IMR-90 (cell line): ENCODE data around the gene ADAMTS17.

Source experiments
- CEBPB ChIP-seq: IDR thresholded peaks from 2 replicates; pipeline ENCODE4 v1.6.1; 2012; ENCODE audit warnings: low read depth, low read length, improper control_type of control experiment
- CHD1 ChIP-seq: IDR thresholded peaks from 2 replicates; pipeline ENCODE4 v1.6.1; 2012; ENCODE audit warnings: low read depth, low read length, improper control_type of control experiment
- MAFK ChIP-seq: IDR thresholded peaks from 2 replicates; pipeline ENCODE4 v1.6.1; 2012; ENCODE audit warnings: low read depth, low read length, improper control_type of control experiment
- MAZ ChIP-seq: IDR thresholded peaks from 2 replicates; pipeline ENCODE4 v1.6.1; 2012; ENCODE audit warnings: low read depth, mild to moderate bottlenecking, low read length, improper control_type of control experiment, moderate library complexity, borderline replicate concordance
- MXI1 ChIP-seq: IDR thresholded peaks from 2 replicates; pipeline ENCODE4 v1.6.1; 2012; ENCODE audit warnings: low read depth, mild to moderate bottlenecking, low read length, moderate library complexity, borderline replicate concordance
- POLR2A ChIP-seq: IDR thresholded peaks from 2 replicates; pipeline ENCODE4 v1.6.1; 2012; ENCODE audit warnings: mild to moderate bottlenecking, low read depth, low read length
- RAD21 ChIP-seq: IDR thresholded peaks from 2 replicates; pipeline ENCODE4 v1.6.1; 2012; ENCODE audit warnings: low read length, improper control_type of control experiment
- RCOR1 ChIP-seq: IDR thresholded peaks from 2 replicates; pipeline ENCODE4 v1.6.1; 2012; ENCODE audit warnings: mild to moderate bottlenecking, low read length, improper control_type of control experiment; ENCODE audit not compliant: insufficient replicate concordance
- RFX5 ChIP-seq: IDR thresholded peaks from 2 replicates; pipeline ENCODE4 v1.8.0; 2012; ENCODE audit warnings: low read depth, mild to moderate bottlenecking, low read length, moderate library complexity
- SMC3 ChIP-seq: fragments of 150-350 bp; IDR thresholded peaks from 2 replicates; pipeline ENCODE4 v1.6.1; 2016; ENCODE audit warnings: low read depth, mild to moderate bottlenecking, antibody characterized with exemption, low read length, moderate library complexity
- TF ChIP-seq, protein P1 (sequence below): conservative IDR thresholded peaks from 2 replicates; pipeline ENCODE4 v1.5.1; 2012; ENCODE audit warnings: mild to moderate bottlenecking, low read depth, low read length, improper control_type of control experiment
- TF ChIP-seq, protein P2 (sequence below): fragments of 150-350 bp; IDR thresholded peaks from 2 replicates; pipeline ENCODE4 v1.6.1; 2016; ENCODE audit warnings: low read depth, mild to moderate bottlenecking, low read length, moderate library complexity, borderline replicate concordance

DNA sequence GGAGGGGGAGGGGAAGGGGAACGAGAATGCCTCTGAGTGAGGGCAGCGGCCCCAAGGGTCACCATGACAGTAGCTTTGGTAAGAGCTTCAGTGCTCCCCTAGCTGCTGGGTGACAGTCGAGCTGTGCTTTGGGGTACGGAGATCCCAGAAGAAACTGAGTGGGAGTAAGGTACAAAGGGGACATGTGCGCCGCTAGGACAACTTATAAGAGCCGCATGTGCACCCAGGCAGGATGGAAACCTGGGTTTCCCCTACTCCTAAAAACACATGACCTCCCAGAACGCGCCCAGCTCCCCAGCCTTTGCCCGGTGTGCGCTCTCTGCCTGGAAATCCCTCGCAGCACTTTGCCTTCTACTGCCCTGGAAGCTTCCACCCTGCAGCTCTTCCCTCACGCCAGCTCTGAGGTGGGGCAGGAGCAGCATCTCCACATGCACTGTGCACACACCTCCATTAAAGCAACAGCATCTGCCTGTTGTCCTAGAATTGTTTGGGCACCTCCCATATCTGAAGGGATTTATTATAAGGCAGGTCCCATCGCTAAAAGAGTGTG, 232.2 kb downstream of the ADAMTS17 start:
- no peak for TF ChIP-seq RAD21
- TF ChIP-seq, protein P1, sequence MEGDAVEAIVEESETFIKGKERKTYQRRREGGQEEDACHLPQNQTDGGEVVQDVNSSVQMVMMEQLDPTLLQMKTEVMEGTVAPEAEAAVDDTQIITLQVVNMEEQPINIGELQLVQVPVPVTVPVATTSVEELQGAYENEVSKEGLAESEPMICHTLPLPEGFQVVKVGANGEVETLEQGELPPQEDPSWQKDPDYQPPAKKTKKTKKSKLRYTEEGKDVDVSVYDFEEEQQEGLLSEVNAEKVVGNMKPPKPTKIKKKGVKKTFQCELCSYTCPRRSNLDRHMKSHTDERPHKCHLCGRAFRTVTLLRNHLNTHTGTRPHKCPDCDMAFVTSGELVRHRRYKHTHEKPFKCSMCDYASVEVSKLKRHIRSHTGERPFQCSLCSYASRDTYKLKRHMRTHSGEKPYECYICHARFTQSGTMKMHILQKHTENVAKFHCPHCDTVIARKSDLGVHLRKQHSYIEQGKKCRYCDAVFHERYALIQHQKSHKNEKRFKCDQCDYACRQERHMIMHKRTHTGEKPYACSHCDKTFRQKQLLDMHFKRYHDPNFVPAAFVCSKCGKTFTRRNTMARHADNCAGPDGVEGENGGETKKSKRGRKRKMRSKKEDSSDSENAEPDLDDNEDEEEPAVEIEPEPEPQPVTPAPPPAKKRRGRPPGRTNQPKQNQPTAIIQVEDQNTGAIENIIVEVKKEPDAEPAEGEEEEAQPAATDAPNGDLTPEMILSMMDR = no peak
- TF ChIP-seq MXI1 = no peak
- TF ChIP-seq MAFK = no peak
- TF ChIP-seq RCOR1 = no peak
- no peak for TF ChIP-seq POLR2A
- TF ChIP-seq, protein P2, sequence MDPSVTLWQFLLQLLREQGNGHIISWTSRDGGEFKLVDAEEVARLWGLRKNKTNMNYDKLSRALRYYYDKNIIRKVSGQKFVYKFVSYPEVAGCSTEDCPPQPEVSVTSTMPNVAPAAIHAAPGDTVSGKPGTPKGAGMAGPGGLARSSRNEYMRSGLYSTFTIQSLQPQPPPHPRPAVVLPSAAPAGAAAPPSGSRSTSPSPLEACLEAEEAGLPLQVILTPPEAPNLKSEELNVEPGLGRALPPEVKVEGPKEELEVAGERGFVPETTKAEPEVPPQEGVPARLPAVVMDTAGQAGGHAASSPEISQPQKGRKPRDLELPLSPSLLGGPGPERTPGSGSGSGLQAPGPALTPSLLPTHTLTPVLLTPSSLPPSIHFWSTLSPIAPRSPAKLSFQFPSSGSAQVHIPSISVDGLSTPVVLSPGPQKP = no peak
- TF ChIP-seq CEBPB = no peak
- TF ChIP-seq SMC3 = no peak
- no peak for TF ChIP-seq RFX5
- no peak for TF ChIP-seq CHD1
- no peak for TF ChIP-seq MAZ
